Activated T-cell treated with anti-CD3 and anti-CD28 coated beads for 4 hours (primary cell): ENCODE results near the gene RNF112.

Source experiments
- DNase-seq: peaks from one replicate; pipeline ENCODE4 v3.0.0-alpha.2; 2020

RNF112 gene, protein sequence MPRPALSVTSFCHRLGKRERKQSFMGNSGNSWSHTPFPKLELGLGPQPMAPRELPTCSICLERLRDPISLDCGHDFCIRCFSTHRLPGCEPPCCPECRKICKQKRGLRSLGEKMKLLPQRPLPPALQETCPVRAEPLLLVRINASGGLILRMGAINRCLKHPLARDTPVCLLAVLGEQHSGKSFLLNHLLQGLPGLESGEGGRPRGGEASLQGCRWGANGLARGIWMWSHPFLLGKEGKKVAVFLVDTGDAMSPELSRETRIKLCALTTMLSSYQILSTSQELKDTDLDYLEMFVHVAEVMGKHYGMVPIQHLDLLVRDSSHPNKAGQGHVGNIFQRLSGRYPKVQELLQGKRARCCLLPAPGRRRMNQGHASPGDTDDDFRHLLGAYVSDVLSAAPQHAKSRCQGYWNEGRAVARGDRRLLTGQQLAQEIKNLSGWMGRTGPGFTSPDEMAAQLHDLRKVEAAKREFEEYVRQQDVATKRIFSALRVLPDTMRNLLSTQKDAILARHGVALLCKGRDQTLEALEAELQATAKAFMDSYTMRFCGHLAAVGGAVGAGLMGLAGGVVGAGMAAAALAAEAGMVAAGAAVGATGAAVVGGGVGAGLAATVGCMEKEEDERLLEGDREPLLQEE

GRCh38 chr17:19410875-19411620 lies at the start of gene RNF112:
TSS of gene RNF112 (plus strand) at chr17:19411232. CDS start at chr17:19411409, 177 bp downstream.
- no peak for DNase-seq

GRCh38 chr17:19361326-19361725 lies 49.7 kb upstream of the RNF112 start:
- DNase-seq = no peak

DNA sequence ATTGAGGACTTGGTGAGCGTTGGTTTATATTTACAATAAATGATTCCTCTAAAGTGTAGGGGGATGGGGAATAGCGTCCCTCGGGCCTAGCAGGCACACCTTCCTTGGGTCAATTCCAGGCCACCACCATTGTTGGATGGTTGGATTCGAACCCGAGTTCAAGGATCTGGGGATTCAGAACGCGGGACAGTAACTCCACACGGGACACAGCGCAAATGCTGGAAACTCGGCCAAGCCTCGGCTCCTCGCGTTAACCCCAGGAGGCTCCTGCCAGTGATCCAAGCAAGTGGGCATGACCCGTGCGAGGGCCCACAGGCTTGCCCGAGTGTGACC lies 49.1 kb upstream of the RNF112 start:
- DNase-seq = no peak

GRCh38 chr17:19362277-19363113 lies 48.5 kb upstream of the RNF112 start, which contains the start of gene B9D1:
TSS of gene B9D1 (minus strand) at chr17:19362723. CDS start at chr17:19362569, 154 bp downstream.
- DNase-seq = peak; percentile 95

DNA sequence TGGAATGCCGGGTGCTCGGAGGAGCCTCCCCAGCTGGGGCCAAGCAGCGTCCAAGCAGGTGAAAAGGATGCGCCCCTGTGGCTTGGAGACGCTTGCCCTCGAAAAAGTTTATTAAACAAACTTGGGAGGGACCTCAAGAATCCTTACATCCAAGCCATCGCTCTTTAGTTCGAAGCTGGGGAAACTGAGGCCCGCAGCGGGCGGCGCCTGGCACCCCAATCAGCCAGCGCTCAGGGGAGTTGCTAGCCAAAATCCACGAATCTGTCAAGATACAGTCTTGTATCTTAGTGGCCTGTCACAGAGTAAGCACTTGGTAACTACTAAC lies 48.0 kb upstream of the RNF112 start:
- no peak for DNase-seq

DNA sequence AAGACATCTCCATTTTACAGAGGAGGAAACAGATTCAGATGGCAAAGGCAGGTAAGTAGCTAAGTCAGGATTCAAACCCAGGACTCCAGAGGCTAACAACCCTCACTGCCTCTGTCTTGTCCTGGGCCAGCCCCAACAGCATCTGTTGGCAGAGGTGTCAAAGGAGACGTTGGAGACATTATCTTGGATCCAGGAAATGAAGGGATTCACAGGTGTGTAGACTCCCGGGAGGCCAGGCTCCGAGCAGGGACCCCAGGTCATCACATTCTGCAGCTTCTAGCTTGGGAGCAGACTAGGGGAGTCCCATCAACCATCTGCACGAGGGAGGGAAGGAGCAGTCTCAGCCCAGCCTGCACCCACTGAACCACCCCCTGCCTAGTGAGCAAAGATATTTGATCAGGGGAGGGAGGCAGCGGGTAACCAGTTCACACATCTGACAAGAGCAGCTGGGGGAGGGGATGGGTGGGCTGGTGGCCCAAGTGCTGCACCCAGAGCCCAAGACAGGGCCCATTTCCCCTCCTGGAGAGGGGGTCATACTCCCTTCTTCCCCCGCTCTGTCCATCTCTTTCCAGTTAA lies 47.5 kb upstream of the RNF112 start:
- no peak for DNase-seq

GRCh38 chr17:19364699-19365498 lies 46.1 kb upstream of the RNF112 start:
- no peak for DNase-seq

- no peak for DNase-seq
Measured at GRCh38 chr17:19365499-19365817, 45.6 kb upstream of the RNF112 start.

- DNase-seq = no peak
Measured at GRCh38 chr17:19365833-19366636, 45.0 kb upstream of the RNF112 start.

GRCh38 chr17:19366637-19366972 lies 44.4 kb upstream of the RNF112 start:
- DNase-seq = no peak

DNA sequence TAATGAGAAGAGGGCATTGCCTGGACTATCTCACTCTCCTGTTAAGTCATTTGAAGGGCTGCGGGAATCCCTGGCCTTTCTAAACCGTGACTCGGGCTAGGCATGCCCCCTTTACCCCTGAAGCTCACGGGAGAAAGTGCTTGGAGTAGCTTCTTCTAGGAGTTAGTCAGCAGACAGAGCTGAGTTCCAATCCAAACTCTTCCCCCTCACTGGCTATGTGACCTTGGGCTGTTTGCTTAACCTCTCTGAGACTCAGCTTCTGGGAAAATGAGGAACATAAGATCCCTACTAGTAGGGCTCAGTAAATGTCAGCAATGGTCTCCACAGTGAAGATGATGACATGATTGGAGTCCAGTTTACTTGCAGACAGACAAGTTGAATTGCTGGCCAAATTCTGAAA lies 42.8 kb upstream of the RNF112 start:
- no peak for DNase-seq

GRCh38 chr17:19369107-19369778 lies 41.8 kb upstream of the RNF112 start:
- DNase-seq = no peak

GRCh38 chr17:19369846-19370492 lies 41.1 kb upstream of the RNF112 start:
- DNase-seq = no peak

GRCh38 chr17:19370493-19370960 lies 40.5 kb upstream of the RNF112 start:
- no peak for DNase-seq

GRCh38 chr17:19371259-19372010 lies 39.6 kb upstream of the RNF112 start:
- no peak for DNase-seq

DNA sequence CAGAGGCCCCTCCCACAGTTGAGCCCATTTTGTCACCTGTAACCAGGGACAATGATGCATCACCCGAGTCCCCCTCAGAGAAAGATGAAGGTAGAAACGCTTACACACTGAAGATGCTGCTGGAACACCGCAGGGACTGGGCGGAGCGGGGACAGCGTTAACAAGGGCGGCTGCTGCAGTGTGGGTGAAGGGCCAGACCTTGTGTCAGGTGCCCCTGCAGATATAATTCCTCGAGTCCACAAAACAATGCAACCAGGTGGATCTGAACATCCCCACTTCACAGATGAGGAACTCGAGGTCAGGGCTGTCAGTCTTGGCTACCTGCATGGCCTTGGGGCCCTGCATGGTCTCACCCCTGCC lies 39.0 kb upstream of the RNF112 start:
- DNase-seq = no peak

- no peak for DNase-seq
Measured at GRCh38 chr17:19372439-19372838, 38.6 kb upstream of the RNF112 start.

- no peak for DNase-seq
Measured at GRCh38 chr17:19372866-19373504, 38.0 kb upstream of the RNF112 start.

DNA sequence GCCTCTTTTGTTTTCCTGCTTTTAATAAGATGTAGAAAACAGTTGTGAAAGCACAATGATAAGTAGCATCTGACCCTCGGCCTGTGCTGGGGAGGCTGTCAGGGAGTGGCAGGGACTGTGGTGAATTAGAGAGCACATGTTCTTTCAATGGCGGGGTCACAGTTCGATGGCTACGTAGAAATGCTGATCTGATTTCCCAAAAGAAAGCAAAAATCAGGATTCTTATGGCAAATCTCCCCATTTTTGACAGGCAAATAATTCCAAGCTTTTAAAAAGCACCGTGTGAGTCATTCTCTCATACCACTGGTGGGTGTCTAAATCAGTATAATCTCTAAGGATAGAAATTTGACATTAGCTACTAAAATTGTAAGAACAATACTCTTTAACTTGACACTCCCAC lies 36.9 kb upstream of the RNF112 start:
- no peak for DNase-seq
